Tibial nerve (tissue), 4 donors: ENCODE data around the gene ZBTB20.

Experiments
- EP300 ChIP-seq, 2 donors: sonication (generic); formaldehyde crosslinking; IDR thresholded peaks; one replicate each; pipeline ENCODE4 v1.6.1; 2017; ENCODE audit warnings: antibody characterized with exemption in 2 of 2, mild to moderate bottlenecking in 1 of 2
- POLR2A ChIP-seq, 2 donors: fragments of 450-650 bp; IDR thresholded peaks; one replicate each; pipeline ENCODE4 v1.6.1; 2017; ENCODE audit warnings: antibody characterized with exemption in 2 of 2, mild to moderate bottlenecking in 2 of 2, moderate library complexity in 2 of 2
- TF ChIP-seq, protein P1 (sequence below), 5 experiments: fragments of 200-600 bp in 3 of 5; fragments of 450-650 bp in 2 of 5; sonication (generic) in 3 of 5; IDR thresholded peaks; one replicate each; pipeline ENCODE4 v1.5.1; 2016 to 2019; ENCODE audit warnings: antibody characterized with exemption in 5 of 5, mild to moderate bottlenecking in 3 of 5, moderate library complexity in 2 of 5

DNA sequence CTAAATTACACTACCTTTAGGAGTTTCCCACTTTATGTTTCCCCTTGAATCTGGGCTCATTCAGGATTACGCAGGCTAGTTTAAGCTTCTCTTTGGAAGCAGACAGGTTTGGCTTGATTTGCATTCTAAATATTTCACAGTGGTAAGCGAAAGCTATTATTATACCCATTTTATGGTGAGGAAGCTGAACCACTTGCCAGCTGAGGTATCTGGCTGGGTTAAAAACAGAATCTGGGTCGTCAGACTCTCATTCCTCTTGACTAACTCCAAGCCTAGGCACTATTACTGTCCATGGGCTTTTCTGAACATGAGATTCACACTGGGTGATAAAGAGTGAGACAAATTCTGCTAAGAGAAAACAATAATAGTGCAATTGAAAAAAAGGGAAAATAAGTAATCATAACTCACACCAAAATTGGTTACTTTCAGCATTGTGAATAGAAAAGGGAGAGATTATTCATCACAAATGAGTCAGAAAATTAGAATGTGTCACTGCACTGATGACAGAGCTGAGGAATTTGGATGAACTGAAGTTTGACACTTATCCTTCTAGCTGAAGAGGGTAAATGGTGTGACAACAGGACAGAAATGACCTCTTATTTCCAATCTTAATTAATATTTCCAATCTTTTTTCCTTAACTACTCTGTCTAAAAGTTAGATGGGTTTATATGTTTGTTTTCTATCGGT lies 642.0 kb downstream of the ZBTB20 start:
- TF ChIP-seq, protein P1, sequence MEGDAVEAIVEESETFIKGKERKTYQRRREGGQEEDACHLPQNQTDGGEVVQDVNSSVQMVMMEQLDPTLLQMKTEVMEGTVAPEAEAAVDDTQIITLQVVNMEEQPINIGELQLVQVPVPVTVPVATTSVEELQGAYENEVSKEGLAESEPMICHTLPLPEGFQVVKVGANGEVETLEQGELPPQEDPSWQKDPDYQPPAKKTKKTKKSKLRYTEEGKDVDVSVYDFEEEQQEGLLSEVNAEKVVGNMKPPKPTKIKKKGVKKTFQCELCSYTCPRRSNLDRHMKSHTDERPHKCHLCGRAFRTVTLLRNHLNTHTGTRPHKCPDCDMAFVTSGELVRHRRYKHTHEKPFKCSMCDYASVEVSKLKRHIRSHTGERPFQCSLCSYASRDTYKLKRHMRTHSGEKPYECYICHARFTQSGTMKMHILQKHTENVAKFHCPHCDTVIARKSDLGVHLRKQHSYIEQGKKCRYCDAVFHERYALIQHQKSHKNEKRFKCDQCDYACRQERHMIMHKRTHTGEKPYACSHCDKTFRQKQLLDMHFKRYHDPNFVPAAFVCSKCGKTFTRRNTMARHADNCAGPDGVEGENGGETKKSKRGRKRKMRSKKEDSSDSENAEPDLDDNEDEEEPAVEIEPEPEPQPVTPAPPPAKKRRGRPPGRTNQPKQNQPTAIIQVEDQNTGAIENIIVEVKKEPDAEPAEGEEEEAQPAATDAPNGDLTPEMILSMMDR (IDR thresholded peaks at IDR 0.05): no peak
- TF ChIP-seq EP300 (IDR thresholded peaks at IDR 0.05) (no peak), POLR2A (IDR thresholded peaks at IDR 0.05) (no peak)
